Sigmoid colon (tissue), 3 donors: ENCODE data around the gene COBLL1.

Experiments
- CTCF ChIP-seq, 4 experiments: fragments of 450-650 bp in 3 of 4; fragments of 200-600 bp in 1 of 4; IDR thresholded peaks; one replicate each; pipeline ENCODE4 v1.5.1; 2016 to 2019; ENCODE audit warnings: antibody characterized with exemption in 4 of 4, mild to moderate bottlenecking in 3 of 4, moderate library complexity in 2 of 4
- POLR2A ChIP-seq, 2 donors: fragments of 450-650 bp; IDR thresholded peaks; one replicate each; pipeline ENCODE4 v1.6.1; 2016; ENCODE audit warnings: antibody characterized with exemption in 2 of 2, mild to moderate bottlenecking in 2 of 2, moderate library complexity in 2 of 2

DNA sequence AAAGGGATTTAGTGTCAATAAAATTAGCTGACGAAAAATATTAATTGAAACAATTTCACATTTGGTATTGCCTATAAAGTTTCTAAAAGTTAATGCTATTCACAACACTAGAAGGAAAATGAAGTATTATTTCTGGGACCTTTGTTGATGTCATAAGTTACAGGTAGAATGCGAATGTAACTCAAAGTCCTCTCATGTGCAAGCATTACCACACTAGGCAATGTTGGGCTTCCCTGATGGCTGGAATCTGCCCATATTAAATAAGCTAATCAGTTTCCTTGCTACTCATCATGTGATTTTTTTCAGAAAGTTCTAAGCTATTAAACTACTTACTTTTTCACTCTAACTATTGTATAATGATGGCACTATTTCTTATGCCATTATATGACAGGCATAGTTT is 44.6 kb downstream of the COBLL1 start:
- no peak for TF ChIP-seq CTCF (IDR thresholded peaks at IDR 0.05)
- TF ChIP-seq POLR2A (IDR thresholded peaks at IDR 0.05), result no peak
